Neural cell (in vitro differentiated cells): ENCODE measurements around the gene RASGRP2. TPM values are rescaled to one million over a fixed set of nuclear protein-coding genes. Genes with fewer than 3 reads are reported as not detected.

Source experiments
- H2AFZ ChIP-seq: fragments of 200-600, 300-800 bp; sonication (generic), shearing (Covaris generic); 2 replicates; pipeline ENCODE4 v1.6.0; 2014; ENCODE audit warnings: low read depth, mild to moderate bottlenecking, antibody characterized with exemption, low read length, moderate library complexity
- H3F3A ChIP-seq: fragments of 200-600 bp; shearing (Covaris generic); 2 replicates; pipeline ENCODE4 v1.6.1; 2016; ENCODE audit warnings: mild to moderate bottlenecking, moderate library complexity, mixed read lengths, antibody characterized with exemption, low read length; ENCODE audit not compliant: insufficient read depth, poor library complexity, severe bottlenecking
- H3K27ac ChIP-seq: fragments of 200-600, 300-800 bp; sonication (generic), shearing (Covaris generic); 2 replicates; pipeline ENCODE4 v1.5.1; 2014; ENCODE audit warnings: mild to moderate bottlenecking, low read length, moderate library complexity
- H3K27me3 ChIP-seq: fragments of 300-800, 200-600 bp; sonication (generic), shearing (Covaris generic); 2 replicates; pipeline ENCODE4 v1.6.0; 2014; ENCODE audit warnings: mild to moderate bottlenecking, low read depth, low read length, moderate library complexity; ENCODE audit not compliant: insufficient read depth
- H3K36me3 ChIP-seq: fragments of 300-800, 200-600 bp; sonication (generic), shearing (Covaris generic); 2 replicates; pipeline ENCODE4 v1.5.1; 2014; ENCODE audit warnings: mild to moderate bottlenecking, antibody characterized with exemption, low read length, moderate library complexity; ENCODE audit not compliant: insufficient read depth
- H3K4me2 ChIP-seq: fragments of 300-800, 200-600 bp; sonication (generic), shearing (Covaris generic); 2 replicates; pipeline ENCODE4 v1.6.0; 2014; ENCODE audit warnings: mild to moderate bottlenecking, low read length
- H3K4me3 ChIP-seq: fragments of 300-800, 200-600 bp; sonication (generic), shearing (Covaris generic); 2 replicates; pipeline ENCODE4 v1.5.1; 2014; ENCODE audit warnings: mild to moderate bottlenecking, low read length, moderate library complexity
- H3K79me2 ChIP-seq: fragments of 200-600 bp; shearing (Covaris generic); replicated peaks from 2 replicates; pipeline ENCODE4 v1.6.0; 2014; ENCODE audit warnings: mild to moderate bottlenecking, low read length, moderate library complexity; ENCODE audit not compliant: insufficient read depth
- H3K9ac ChIP-seq: fragments of 300-800, 200-600 bp; sonication (generic), shearing (Covaris generic); 2 replicates; pipeline ENCODE4 v1.6.1; 2016; ENCODE audit warnings: mild to moderate bottlenecking, low read length, mixed read lengths
- H3K9me2 ChIP-seq: fragments of 200-600 bp; shearing (Covaris generic); 2 replicates; pipeline ENCODE4 v1.6.1; 2016; ENCODE audit warnings: mild to moderate bottlenecking, low read length, mixed read lengths; ENCODE audit not compliant: insufficient read depth
- H3K9me3 ChIP-seq: fragments of 200-600, 300-800 bp; sonication (generic), shearing (Covaris generic); 2 replicates; pipeline ENCODE4 v1.6.1; 2016; ENCODE audit warnings: mild to moderate bottlenecking, mixed run types, low read length, moderate library complexity, mixed read lengths
- H4K20me1 ChIP-seq: fragments of 200-600 bp; shearing (Covaris generic); 2 replicates; pipeline ENCODE4 v1.6.1; 2016; ENCODE audit warnings: mild to moderate bottlenecking, mixed run types; ENCODE audit not compliant: insufficient read depth
- EP300 ChIP-seq: fragments of 450-650 bp; conservative IDR thresholded peaks from 2 replicates; pipeline ENCODE4 v1.6.1; 2014; ENCODE audit warnings: antibody characterized with exemption, mild to moderate bottlenecking, moderate library complexity; ENCODE audit not compliant: poor library complexity, severe bottlenecking
- EZH2 ChIP-seq: fragments of 200-600, 300-800 bp; shearing (Covaris generic), sonication (generic); IDR thresholded peaks from 2 replicates; pipeline ENCODE4 v1.6.1; 2014; ENCODE audit warnings: antibody characterized with exemption, low read length, borderline replicate concordance, mild to moderate bottlenecking; ENCODE audit not compliant: insufficient read depth, poor library complexity, severe bottlenecking
- MXI1 ChIP-seq: fragments of 450-650 bp; conservative IDR thresholded peaks from 2 replicates; pipeline ENCODE4 v1.6.1; 2014; ENCODE audit warnings: antibody characterized with exemption, mild to moderate bottlenecking; ENCODE audit not compliant: poor library complexity, severe bottlenecking
- POLR2AphosphoS5 ChIP-seq: IDR thresholded peaks from 2 replicates; pipeline ENCODE4 v1.6.1; 2012
- RAD21 ChIP-seq: fragments of 450-650 bp; conservative IDR thresholded peaks from 2 replicates; pipeline ENCODE4 v1.6.1; 2014; ENCODE audit warnings: antibody characterized with exemption, mild to moderate bottlenecking, moderate library complexity
- SMC3 ChIP-seq: fragments of 450-650 bp; conservative IDR thresholded peaks from 2 replicates; pipeline ENCODE4 v1.6.1; 2014; ENCODE audit warnings: antibody characterized with exemption, mild to moderate bottlenecking, moderate library complexity; ENCODE audit not compliant: poor library complexity
- TAF1 ChIP-seq: IDR thresholded peaks from 2 replicates; pipeline ENCODE4 v1.6.1; 2012; ENCODE audit warnings: low read depth
- polyA plus RNA-seq: library from polyadenylated mRNA; depleted of rRNA; stranded (reverse); fragments of >200 nt; gene quantifications from 2 replicates; pipeline ENCODE4 v1.2.3, GENCODE V29; 2014
- TF ChIP-seq, protein P1 (sequence below): IDR thresholded peaks from 2 replicates; pipeline ENCODE4 v1.6.1; 2012; ENCODE audit warnings: borderline replicate concordance
- TF ChIP-seq, protein P2 (sequence below): fragments of 450-650 bp; IDR thresholded peaks from 2 replicates; pipeline ENCODE4 v1.5.1; 2014; ENCODE audit warnings: antibody characterized with exemption, mild to moderate bottlenecking, moderate library complexity; ENCODE audit not compliant: poor library complexity, severe bottlenecking

RASGRP2 gene
- polyA plus RNA-seq, 1 donor from 2014 or later, result 4.5 TPM

DNA sequence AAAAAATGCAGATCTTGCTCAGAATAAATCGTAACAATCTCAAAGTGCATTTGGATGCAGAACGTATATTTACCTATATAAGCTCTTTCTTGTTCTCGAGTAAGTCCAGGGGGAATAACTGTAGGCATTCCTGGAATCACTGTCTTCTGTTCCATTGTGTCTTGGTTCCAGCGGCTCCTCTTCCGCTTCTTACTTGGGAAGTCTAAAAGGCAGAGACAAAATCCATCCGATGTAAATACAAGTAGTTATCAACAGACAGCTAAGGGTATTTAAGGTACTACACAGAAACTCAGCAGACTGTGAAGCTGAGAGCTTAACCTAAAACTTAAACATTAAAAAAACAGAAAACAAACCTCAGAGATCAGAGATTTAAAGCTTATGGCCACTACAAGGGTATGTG is 32.5 kb upstream of the RASGRP2 start:
- Histone ChIP-seq H3K27ac (no peak overlapping the region), H3K9ac (peak overlapping the region; percentile 73), H3K27me3 (no peaks in the 10 kb centered on the region), H3K9me2 (no peaks in the 10 kb centered on the region), H3K4me2 (peak overlapping the region; percentile 91), H3K36me3 (peaks cover 20% of the 10 kb centered on the region), H3K4me3 (peak overlapping the region; percentile 80), H3K9me3 (no peaks in the 10 kb centered on the region), H4K20me1 (peaks cover 44% of the 10 kb centered on the region), H3K79me2 (peaks cover 63% of the 10 kb centered on the region), H2AFZ (no peak overlapping the region), H3F3A (peaks cover 7% of the 10 kb centered on the region)
- TF ChIP-seq EZH2 (no peak), RAD21 (no peak), TAF1 (no peak), EP300 (no peak), SMC3 (no peak), POLR2AphosphoS5 (no peak), MXI1 (no peak)
- TF ChIP-seq, protein P1, sequence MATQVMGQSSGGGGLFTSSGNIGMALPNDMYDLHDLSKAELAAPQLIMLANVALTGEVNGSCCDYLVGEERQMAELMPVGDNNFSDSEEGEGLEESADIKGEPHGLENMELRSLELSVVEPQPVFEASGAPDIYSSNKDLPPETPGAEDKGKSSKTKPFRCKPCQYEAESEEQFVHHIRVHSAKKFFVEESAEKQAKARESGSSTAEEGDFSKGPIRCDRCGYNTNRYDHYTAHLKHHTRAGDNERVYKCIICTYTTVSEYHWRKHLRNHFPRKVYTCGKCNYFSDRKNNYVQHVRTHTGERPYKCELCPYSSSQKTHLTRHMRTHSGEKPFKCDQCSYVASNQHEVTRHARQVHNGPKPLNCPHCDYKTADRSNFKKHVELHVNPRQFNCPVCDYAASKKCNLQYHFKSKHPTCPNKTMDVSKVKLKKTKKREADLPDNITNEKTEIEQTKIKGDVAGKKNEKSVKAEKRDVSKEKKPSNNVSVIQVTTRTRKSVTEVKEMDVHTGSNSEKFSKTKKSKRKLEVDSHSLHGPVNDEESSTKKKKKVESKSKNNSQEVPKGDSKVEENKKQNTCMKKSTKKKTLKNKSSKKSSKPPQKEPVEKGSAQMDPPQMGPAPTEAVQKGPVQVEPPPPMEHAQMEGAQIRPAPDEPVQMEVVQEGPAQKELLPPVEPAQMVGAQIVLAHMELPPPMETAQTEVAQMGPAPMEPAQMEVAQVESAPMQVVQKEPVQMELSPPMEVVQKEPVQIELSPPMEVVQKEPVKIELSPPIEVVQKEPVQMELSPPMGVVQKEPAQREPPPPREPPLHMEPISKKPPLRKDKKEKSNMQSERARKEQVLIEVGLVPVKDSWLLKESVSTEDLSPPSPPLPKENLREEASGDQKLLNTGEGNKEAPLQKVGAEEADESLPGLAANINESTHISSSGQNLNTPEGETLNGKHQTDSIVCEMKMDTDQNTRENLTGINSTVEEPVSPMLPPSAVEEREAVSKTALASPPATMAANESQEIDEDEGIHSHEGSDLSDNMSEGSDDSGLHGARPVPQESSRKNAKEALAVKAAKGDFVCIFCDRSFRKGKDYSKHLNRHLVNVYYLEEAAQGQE, result no peak
- TF ChIP-seq, protein P2, sequence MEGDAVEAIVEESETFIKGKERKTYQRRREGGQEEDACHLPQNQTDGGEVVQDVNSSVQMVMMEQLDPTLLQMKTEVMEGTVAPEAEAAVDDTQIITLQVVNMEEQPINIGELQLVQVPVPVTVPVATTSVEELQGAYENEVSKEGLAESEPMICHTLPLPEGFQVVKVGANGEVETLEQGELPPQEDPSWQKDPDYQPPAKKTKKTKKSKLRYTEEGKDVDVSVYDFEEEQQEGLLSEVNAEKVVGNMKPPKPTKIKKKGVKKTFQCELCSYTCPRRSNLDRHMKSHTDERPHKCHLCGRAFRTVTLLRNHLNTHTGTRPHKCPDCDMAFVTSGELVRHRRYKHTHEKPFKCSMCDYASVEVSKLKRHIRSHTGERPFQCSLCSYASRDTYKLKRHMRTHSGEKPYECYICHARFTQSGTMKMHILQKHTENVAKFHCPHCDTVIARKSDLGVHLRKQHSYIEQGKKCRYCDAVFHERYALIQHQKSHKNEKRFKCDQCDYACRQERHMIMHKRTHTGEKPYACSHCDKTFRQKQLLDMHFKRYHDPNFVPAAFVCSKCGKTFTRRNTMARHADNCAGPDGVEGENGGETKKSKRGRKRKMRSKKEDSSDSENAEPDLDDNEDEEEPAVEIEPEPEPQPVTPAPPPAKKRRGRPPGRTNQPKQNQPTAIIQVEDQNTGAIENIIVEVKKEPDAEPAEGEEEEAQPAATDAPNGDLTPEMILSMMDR, result no peak

DNA sequence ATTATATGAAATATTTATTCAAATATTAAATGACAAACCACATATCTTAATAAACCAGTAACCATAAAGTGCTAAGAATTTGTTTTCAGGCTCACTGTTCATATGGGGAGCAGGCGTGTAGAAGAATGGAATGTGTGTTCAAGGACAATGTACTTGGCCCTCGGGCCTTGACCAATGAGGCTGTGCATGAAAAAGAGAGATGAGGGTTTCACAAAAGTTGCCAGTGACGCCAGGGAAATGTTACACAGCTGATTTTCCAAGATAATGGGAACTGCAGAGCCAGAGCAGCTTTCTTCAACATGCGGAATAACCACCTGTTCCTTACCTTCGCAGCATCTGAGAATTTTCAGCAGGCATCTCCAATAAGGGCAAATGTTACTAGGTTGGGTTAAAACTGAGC is 30.2 kb upstream of the RASGRP2 start:
- TF ChIP-seq TAF1, result no peak
- no peak for TF ChIP-seq EP300
- TF ChIP-seq SMC3, result no peak
- TF ChIP-seq, protein P1, result no peak
- TF ChIP-seq, protein P2, result no peak
- no peak for TF ChIP-seq POLR2AphosphoS5
- TF ChIP-seq EZH2, result no peak
- no peak for TF ChIP-seq RAD21
- no peak for TF ChIP-seq MXI1
- no peak overlapping the region for H3K9ac ChIP-seq
- peaks cover 63% of the 10 kb centered on the region for H3K79me2 ChIP-seq
- no peaks in the 10 kb centered on the region for H3K9me3 ChIP-seq
- H3K27me3 ChIP-seq, result no peaks in the 10 kb centered on the region
- H3K27ac ChIP-seq, result no peak overlapping the region
- H3K4me3 ChIP-seq, result no peak overlapping the region
- no peak overlapping the region for H2AFZ ChIP-seq
- H3F3A ChIP-seq, result peaks cover 1% of the 10 kb centered on the region
- H4K20me1 ChIP-seq, result peaks cover 52% of the 10 kb centered on the region
- no peaks in the 10 kb centered on the region for H3K9me2 ChIP-seq
- H3K36me3 ChIP-seq, result peaks cover 37% of the 10 kb centered on the region
- no peak overlapping the region for H3K4me2 ChIP-seq
